Mesothelial cell of epicardium (in vitro differentiated cells): ENCODE results near the gene DSN1. TPM values are rescaled to one million over a fixed set of nuclear protein-coding genes. Genes with fewer than 3 reads are reported as not detected.

Experiments used
- DNase-seq, 2 experiments: peaks; one replicate each; pipeline ENCODE4 v3.0.0; 2021; ENCODE audit warnings: low spot score in 2 of 2; ENCODE audit not compliant: unreplicated experiment in 2 of 2
- H3K27ac Mint-ChIP-seq: 2 replicates; pipeline ENCODE4 v1.8.0; 2021; ENCODE audit warnings: mixed read lengths
- H3K27me3 Mint-ChIP-seq: 2 replicates; pipeline ENCODE4 v1.8.0; 2021; ENCODE audit warnings: low read depth, mixed read lengths
- H3K36me3 Mint-ChIP-seq: 2 replicates; pipeline ENCODE4 v1.8.0; 2021; ENCODE audit warnings: mixed read lengths
- H3K4me1 Mint-ChIP-seq: 2 replicates; pipeline ENCODE4 v1.8.0; 2021; ENCODE audit warnings: mixed read lengths
- H3K4me3 Mint-ChIP-seq: 2 replicates; pipeline ENCODE4 v1.8.0; 2021; ENCODE audit warnings: mild to moderate bottlenecking, moderate library complexity, mixed read lengths
- H3K9me3 Mint-ChIP-seq: 2 replicates; pipeline ENCODE4 v1.8.0; 2021; ENCODE audit warnings: mixed read lengths
- CTCF ChIP-seq: fragments of 200-600 bp; sonication (generic); IDR thresholded peaks from one replicate; pipeline ENCODE4 v1.5.0; 2021; ENCODE audit warnings: antibody characterized with exemption; ENCODE audit not compliant: unreplicated experiment
- total RNA-seq: library from RNA; stranded (reverse); gene quantifications from 3 replicates; pipeline ENCODE4 v1.2.1, GENCODE V29; 2021

DSN1 gene
- 12.2 to 15.1 TPM (median 13.7 TPM) in 3 replicates for total RNA-seq

- Mint-ChIP-seq H3K27ac (peak within 1 kb of the TSS; percentile 97), H3K4me3 (peak within 1 kb of the TSS; percentile 80), H3K27me3 (peaks cover 2% of the 10 kb centered on the region), H3K36me3 (peaks cover under 1% of the 10 kb centered on the region), H3K9me3 (no peaks in the 10 kb centered on the region), H3K4me1 (peaks cover 29% of the 10 kb centered on the region)
- peak; percentile 99 for DNase-seq
- no peak for TF ChIP-seq CTCF
These were observed at the start of gene DSN1 for GRCh38 chr20:36773597-36774390. Gene DSN1, minus strand, starts transcription at chr20:36773763. Its CDS starts 2,305 bp downstream, at chr20:36771458.

- H3K9me3 Mint-ChIP-seq = no peaks in the 10 kb centered on the region
- TF ChIP-seq CTCF = no peak
- H3K27me3 Mint-ChIP-seq = no peaks in the 10 kb centered on the region
- peaks cover 33% of the 10 kb centered on the region for H3K4me1 Mint-ChIP-seq
- no peak overlapping the region for H3K4me3 Mint-ChIP-seq
- no peak for DNase-seq
- peaks cover 37% of the 10 kb centered on the region for H3K36me3 Mint-ChIP-seq
- H3K27ac Mint-ChIP-seq = no peak overlapping the region
These were observed 49.6 kb upstream of the DSN1 start for GRCh38 chr20:36823121-36823520.

DNA sequence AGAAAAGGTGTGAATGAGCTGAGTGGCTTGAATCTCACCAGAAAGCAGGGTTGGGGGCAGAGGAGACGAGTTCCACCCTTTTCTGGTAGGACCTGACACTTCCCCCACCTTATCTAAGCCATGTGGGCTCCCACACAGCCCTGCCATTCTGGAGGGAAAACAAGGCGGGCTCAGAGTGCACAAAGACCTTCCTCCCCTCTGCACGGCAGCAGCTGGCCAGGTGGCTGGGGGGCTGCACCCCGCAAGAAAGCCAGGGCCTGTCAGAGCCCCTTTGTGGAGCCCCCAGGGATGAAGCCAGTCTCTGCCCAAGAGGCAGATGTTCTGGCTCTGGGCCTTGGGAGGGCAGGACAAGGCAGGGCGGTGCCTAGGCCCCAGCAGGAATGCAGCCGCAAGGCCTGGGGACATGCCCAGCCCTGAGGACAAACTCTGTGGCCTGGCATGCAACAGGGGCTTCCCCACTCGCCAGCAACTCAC is 48.4 kb upstream of the DSN1 start:
- peaks cover 33% of the 10 kb centered on the region for H3K4me1 Mint-ChIP-seq
- DNase-seq = no peak
- H3K9me3 Mint-ChIP-seq = no peaks in the 10 kb centered on the region
- H3K27me3 Mint-ChIP-seq = no peaks in the 10 kb centered on the region
- H3K27ac Mint-ChIP-seq = peak overlapping the region; percentile 86
- no peak for TF ChIP-seq CTCF
- H3K36me3 Mint-ChIP-seq = peaks cover 34% of the 10 kb centered on the region
- H3K4me3 Mint-ChIP-seq = no peak overlapping the region

- no peak overlapping the region for H3K27ac Mint-ChIP-seq
- H3K4me3 Mint-ChIP-seq = no peak overlapping the region
- DNase-seq = no peak
- H3K36me3 Mint-ChIP-seq = peaks cover 38% of the 10 kb centered on the region
- no peak for TF ChIP-seq CTCF
- no peaks in the 10 kb centered on the region for H3K27me3 Mint-ChIP-seq
- no peaks in the 10 kb centered on the region for H3K9me3 Mint-ChIP-seq
- H3K4me1 Mint-ChIP-seq = peaks cover 34% of the 10 kb centered on the region
These were observed 47.4 kb upstream of the DSN1 start for GRCh38 chr20:36820928-36821327.

- Mint-ChIP-seq H3K4me1 (peaks cover 35% of the 10 kb centered on the region), H3K4me3 (no peak overlapping the region), H3K27me3 (no peaks in the 10 kb centered on the region)
These were observed 46.5 kb upstream of the DSN1 start for GRCh38 chr20:36820073-36820472.

More at GRCh38 chr20:36820073-36820472, 46.5 kb upstream of the DSN1 start:
- Mint-ChIP-seq H3K27ac (peak overlapping the region; percentile 89), H3K36me3 (peaks cover 35% of the 10 kb centered on the region), H3K9me3 (no peaks in the 10 kb centered on the region)
- no peak for DNase-seq
- no peak for TF ChIP-seq CTCF
